ENCODE results near the gene GRID1. TPM values are rescaled to one million over a fixed set of nuclear protein-coding genes. Genes with fewer than 3 reads are reported as not detected.
"Not testable (repeated sequence)": the region's sequence is repeated elsewhere in the genome, so short reads cannot be mapped to it uniquely, and the experiment has no call there.

GRID1 gene
- total RNA-seq, 1 donor: under 0.01 TPM

- no peak for DNase-seq (ENCODE audit: low read depth in 2 of 3, low spot score in 2 of 3)
Measured at GRCh38 chr10:86058964-86059363, 307.6 kb downstream of the GRID1 start.

DNA sequence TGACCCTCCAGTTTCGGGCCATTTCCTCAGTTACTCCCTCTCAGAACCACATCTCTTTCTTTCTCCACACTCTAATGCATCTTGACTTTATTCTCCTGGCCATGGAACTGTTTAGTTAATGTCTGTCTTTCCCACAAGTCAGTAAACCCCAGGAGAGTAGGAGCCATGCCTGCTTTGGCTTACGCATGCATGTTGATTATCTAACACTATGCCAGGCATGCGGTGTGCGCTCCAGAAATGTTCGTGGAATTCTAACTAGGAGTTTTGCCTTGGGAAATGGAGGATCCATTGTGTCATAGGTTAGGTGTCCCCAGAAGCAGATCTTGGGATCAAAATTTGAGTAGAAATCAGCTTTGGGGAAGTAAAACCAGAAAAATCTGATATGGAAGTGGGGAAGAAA, 308.9 kb downstream of the GRID1 start:
- no peak for DNase-seq (ENCODE audit: low read depth in 2 of 3, low spot score in 2 of 3)

- no peak for DNase-seq (ENCODE audit: low read depth in 2 of 3, low spot score in 2 of 3)
Measured at GRCh38 chr10:86056672-86057071, 309.9 kb downstream of the GRID1 start.

GRCh38 chr10:86055928-86056327, 310.7 kb downstream of the GRID1 start:
- no peak for DNase-seq (ENCODE audit: low read depth in 2 of 3, low spot score in 2 of 3)

DNA sequence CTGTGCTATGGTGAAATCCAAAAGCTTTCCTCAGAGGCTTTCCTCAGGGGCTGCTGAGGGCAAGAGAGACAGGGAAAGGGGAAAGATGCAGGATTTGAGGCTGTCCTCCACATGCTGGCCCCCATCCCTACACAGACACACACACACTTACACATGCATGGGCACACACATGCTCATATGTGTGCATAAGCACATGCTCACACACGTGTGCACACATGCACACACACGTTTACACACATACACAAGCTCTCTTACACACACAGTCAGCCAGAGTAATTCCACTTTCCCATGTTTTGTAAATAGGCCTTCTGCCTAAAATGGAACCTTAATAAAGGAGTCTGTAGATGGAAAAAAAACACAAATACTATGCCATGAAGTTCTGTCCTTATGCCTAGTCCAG, 312.9 kb downstream of the GRID1 start:
- no peak for DNase-seq (ENCODE audit: low read depth in 2 of 3, low spot score in 2 of 3)

GRCh38 chr10:86051586-86051985, 315.0 kb downstream of the GRID1 start:
- DNase-seq (ENCODE audit: low read depth in 2 of 3, low spot score in 2 of 3): no peak

DNA sequence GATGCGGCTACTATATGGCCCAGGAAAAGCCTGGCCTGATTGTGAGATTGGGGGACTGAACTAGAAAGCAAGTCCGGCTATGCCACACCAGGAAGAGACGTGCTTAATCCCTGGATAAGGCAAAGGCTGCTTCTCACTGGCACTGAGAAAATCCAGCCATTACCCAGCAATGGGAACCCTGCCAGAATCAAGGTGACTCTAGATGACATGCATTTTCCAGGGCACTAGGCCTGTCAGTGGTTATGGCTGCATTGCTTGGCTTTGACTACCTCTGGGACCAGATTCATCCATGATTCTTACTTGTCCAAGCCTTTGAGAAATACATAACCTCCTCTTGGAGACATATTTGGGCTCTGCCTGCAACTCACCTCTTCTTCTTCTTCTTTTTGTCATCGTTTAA, 317.2 kb downstream of the GRID1 start:
- DNase-seq (ENCODE audit: low read depth in 2 of 3, low spot score in 2 of 3): no peak

DNA sequence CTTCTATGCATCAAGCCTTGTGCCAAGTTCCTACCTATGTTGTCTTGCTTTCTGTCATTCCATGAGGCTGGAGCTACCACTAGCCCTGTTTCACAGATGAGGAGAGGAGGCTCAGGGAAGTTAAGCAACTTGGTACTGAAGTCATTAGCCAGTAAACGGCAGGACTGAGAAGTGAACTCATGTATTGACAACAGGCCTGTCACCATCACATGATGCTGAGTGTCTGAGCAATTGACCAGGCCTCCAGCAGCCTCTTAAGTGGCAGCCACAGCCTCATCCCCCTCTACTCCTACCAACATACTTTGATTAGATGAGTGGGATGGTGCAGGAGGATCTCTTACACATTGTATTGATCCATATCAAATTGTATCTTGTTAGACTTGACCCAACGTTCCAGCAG, 317.6 kb downstream of the GRID1 start:
- no peak for DNase-seq (ENCODE audit: low read depth in 2 of 3, low spot score in 2 of 3)

DNA sequence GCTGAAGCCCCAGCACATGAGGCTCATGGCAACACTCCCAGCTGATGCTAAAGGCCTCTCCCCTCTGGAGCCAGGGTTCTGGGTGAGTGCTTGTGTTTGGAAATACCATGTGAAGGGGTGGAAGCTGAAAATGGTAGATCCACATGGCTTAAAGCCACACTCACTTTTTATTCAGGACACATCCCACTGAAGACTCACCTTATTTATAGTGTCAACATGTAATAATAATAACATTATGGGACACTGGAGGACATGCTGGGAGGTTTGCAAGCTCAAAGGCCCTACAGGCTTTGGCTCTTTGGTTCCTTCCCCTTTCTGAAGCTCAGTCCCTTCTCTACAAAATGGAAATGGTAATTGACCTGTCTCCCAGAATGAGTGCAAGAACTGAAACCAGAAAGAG, 318.0 kb downstream of the GRID1 start:
- DNase-seq (ENCODE audit: low read depth in 2 of 3, low spot score in 2 of 3): no peak

DNA sequence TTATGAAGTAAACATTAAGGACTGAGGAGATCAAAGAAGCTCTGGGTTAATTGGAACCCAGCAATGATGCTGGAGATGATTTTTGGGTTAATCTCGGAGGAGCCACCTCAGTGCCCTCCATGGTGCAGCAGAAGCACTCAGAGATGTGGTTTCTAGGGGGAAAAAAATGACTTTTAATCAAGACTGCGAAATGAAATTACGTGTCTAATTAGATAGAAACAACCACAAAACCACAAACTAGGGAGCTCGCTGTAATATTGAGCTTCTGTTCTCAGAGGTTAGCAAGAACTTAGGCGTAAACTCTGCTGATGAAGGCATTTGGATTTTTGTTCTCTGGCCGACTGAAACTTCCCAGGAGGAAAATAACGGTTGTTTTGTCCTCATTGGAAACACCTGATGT, 319.0 kb downstream of the GRID1 start:
- peak in 1 of 3 donors; percentile 2 for DNase-seq (ENCODE audit: low read depth in 2 of 3, low spot score in 2 of 3)

GRCh38 chr10:86046845-86047460, 319.6 kb downstream of the GRID1 start:
- DNase-seq (ENCODE audit: low read depth in 2 of 3, low spot score in 2 of 3): no peak

GRCh38 chr10:86045896-86046295, 320.7 kb downstream of the GRID1 start:
- DNase-seq (ENCODE audit: low read depth in 2 of 3, low spot score in 2 of 3): no peak

DNA sequence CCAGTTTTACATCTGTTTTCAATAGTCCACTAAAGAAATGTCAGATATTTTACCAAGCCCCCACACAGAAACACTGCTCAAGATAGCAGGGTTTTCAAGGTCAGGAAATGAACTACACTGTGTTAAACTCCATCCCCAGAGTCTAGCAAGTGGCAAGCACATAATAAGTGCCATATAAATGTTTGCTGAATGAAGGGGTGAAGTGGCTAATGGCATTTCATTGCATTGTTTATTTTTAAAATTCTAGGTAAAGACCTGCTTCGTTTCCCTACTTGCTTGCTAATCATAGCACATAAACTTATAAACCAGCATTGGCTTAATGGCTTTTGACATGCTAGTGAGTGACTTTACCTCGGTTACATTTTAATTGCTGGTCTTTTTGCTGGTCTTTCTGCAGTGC, 322.6 kb downstream of the GRID1 start:
- no peak for DNase-seq (ENCODE audit: low read depth in 2 of 3, low spot score in 2 of 3)

GRCh38 chr10:86043236-86043635, 323.4 kb downstream of the GRID1 start:
- DNase-seq (ENCODE audit: low read depth in 2 of 3, low spot score in 2 of 3): no peak

GRCh38 chr10:86042161-86042560, 324.4 kb downstream of the GRID1 start:
- DNase-seq (ENCODE audit: low read depth in 2 of 3, low spot score in 2 of 3): no peak

DNA sequence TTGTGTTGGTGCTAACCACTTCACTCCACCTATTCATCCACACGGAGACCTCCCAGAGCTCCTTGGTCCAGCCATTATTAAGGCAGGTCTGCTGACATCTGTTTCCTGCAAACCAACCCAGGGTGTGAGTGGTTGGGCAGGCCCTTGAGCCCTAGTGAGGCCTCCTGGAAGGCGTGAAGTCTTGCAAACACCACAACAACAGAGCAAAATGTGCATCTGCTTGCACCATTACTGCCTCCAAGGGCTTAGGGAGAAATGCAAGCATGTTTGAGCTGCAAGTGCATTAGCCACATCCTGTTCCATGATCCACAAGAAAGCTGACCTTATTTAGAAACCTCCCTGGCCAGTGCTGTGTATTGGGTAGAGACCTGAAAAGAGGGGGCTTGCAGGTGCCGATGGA, 325.5 kb downstream of the GRID1 start:
- DNase-seq (ENCODE audit: low read depth in 2 of 3, low spot score in 2 of 3): no peak

DNA sequence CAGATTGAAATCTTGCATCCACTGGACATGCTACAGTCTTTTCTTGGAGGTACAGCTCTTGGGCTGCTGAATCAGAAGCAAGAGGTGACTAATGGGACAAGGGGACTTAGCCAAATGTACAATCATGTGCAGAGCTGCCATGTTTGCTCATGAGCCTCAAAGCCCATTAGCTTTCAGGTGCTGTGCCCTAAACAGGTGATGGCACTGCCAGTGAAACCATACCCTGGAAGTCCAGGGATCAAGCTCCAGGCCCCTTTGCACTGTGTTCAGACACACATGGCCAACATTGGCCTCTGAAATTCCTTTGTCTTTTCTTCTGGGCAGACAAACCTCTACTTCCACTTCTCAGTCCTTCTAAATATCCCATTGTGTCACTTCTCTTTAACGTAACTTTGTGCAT, 328.2 kb downstream of the GRID1 start:
- DNase-seq (ENCODE audit: low read depth in 2 of 3, low spot score in 2 of 3): no peak

DNA sequence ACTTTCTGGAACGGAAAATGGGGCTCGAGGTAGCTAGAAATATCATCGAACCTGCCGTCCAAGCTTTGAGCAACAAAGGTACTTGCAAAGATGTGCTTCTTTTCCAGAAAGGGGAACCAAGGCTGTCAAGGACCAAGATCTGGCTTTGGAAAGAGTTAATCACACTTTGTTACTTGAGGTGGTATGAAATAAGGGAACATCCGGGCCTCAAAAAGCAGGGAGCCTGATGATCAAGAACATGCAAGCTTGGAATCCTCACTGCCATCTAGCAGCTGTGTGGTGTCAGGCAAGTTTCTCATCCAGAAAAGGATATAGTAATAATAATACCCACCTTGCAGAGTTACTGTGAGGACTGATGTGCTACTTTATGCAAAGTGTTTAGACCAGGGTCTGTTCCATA, 329.5 kb downstream of the GRID1 start:
- no peak for DNase-seq (ENCODE audit: low read depth in 2 of 3, low spot score in 2 of 3)

- no peak for DNase-seq (ENCODE audit: low read depth in 2 of 3, low spot score in 2 of 3)
Measured at GRCh38 chr10:86036544-86036831, 330.1 kb downstream of the GRID1 start.

DNA sequence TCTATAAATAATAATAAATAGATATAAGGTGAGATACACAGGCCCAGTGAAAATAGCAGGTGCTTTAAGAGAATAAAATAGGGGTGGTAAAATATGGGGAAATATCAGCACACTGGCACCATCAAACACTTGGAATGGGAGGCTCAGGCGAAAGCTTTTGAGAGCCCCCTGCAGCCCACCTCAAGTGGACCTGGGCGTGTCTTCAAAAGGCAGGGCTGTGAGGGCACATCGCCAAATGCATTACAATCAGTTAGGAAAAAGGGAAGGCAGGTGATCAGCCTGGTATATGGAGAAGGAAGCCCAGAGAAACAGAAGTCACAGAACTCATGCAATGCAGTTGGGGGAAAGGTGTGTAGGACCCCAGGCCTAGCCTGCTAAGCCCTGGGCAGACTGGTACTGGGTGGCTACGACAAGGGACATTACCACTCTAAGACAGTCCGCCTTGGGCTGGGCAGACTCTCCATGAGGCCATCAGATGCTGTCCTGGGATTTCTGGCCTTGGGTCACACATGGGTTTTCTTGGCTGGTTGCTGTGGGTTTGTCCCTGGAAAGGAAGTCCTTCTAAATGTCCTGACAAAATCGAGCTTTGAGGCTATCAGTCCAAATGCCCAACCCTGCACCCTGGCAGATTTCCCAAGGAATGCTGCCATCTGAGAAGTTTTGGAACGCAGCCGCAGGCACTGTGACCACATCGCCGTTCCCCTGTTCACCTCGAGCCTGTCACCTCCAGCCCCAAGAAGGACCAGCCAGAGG, 330.6 kb downstream of the GRID1 start:
- DNase-seq (ENCODE audit: low read depth in 2 of 3, low spot score in 2 of 3): no peak

DNA sequence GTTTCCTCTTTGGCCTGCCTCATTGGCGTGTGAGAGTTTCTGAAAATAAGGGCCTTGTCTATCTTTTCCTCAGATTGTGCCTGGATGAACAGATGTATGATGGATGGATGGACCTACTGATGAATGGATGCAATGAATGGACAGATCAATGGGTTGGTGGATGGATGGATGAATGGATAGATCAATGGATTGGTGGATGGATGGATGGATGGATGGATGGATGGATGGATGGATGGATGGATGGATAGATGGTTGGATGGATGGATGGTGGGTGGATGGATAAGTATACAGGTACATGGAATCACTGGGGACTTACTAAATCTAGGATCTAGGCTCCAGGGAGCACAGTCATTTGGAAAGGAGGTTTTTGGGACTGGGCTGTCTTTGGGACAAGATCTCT, 331.9 kb downstream of the GRID1 start:
- no peak for DNase-seq (ENCODE audit: low read depth in 2 of 3, low spot score in 2 of 3)

DNA sequence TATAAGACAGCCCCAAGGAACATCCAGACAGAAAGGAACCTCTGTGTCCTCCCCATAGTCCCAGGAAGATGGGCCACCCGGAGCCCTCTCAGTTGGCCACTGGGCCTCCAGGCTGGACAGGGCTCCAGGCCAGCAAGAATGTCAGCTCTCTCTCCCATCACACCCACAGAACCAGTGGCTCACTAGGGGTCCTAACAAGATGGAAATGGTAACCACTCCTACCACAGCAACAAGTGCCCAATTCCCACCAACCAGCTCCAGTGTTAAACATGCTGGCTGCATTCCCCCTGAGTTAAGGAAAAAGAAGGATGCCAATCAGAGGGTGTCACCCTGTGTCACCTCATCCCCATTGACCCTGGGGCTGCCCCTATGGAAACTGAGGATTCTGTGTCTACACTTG, 333.0 kb downstream of the GRID1 start:
- no peak for DNase-seq (ENCODE audit: low read depth in 2 of 3, low spot score in 2 of 3)

DNA sequence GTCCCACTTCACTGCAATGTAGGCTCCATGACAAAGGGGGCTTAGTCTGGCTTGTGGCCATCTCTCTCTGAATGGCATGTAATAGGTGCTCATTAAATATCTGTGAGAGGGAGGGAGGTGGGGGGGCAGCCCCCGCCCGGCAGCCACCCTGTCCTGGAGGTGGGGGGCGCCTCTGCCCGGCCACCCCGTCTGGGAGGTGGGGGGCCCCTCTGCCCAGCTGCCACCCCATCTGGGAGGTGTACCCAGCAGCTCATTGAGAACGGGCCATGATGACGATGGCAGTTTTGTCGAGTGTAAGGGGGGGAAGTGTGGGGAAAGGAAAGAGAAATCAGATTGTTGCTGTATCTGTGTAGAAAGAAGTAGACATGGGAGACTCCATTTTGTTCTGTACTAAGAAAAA, 334.5 kb downstream of the GRID1 start:
- DNase-seq (ENCODE audit: low read depth in 2 of 3, low spot score in 2 of 3): not testable (repeated sequence)

All from hematopoietic multipotent progenitor cell (in vitro differentiated cells).